Peyer's patch (tissue), 4 donors: Measurements from ENCODE around the gene DNER.

Experiments
- POLR2A ChIP-seq, 2 donors: fragments of 450-650 bp; IDR thresholded peaks; one replicate each; pipeline ENCODE4 v1.5.1; 2017; ENCODE audit warnings: antibody characterized with exemption in 2 of 2, mild to moderate bottlenecking in 2 of 2, moderate library complexity in 2 of 2
- TF ChIP-seq, protein P1 (sequence below), 6 experiments: fragments of 450-650 bp in 4 of 6; fragments of 200-600 bp in 2 of 6; sonication (generic) in 1 of 6; IDR thresholded peaks; one replicate each; pipeline ENCODE4 v1.5.1; 2017 to 2019; ENCODE audit warnings: antibody characterized with exemption in 6 of 6, mild to moderate bottlenecking in 3 of 6, moderate library complexity in 1 of 6

DNA sequence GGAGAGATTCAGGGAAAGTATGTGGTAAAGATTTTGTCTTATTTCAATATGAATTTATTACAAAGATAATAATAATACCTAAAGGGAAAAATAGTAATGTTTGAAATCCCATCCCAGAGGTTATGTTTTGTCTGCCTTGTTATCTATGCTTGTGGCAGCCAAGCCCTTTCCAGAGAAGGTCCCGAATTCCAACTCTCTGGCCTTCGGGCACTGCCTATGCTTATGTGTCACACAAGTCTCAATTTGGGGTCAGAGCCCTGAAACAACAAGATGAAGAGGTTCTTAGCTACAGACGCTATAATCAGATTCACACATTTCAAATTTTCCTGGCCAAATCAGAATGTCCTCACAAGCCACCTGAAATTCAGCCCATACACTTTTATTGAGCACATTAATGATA, 59.9 kb downstream of the DNER start:
- TF ChIP-seq, protein P1, sequence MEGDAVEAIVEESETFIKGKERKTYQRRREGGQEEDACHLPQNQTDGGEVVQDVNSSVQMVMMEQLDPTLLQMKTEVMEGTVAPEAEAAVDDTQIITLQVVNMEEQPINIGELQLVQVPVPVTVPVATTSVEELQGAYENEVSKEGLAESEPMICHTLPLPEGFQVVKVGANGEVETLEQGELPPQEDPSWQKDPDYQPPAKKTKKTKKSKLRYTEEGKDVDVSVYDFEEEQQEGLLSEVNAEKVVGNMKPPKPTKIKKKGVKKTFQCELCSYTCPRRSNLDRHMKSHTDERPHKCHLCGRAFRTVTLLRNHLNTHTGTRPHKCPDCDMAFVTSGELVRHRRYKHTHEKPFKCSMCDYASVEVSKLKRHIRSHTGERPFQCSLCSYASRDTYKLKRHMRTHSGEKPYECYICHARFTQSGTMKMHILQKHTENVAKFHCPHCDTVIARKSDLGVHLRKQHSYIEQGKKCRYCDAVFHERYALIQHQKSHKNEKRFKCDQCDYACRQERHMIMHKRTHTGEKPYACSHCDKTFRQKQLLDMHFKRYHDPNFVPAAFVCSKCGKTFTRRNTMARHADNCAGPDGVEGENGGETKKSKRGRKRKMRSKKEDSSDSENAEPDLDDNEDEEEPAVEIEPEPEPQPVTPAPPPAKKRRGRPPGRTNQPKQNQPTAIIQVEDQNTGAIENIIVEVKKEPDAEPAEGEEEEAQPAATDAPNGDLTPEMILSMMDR (IDR thresholded peaks at IDR 0.05): no peak
- no peak for TF ChIP-seq POLR2A (IDR thresholded peaks at IDR 0.05)
